Endothelial cell of umbilical vein (primary cell): ENCODE results near the gene KLHL24. TPM values are rescaled to one million over a fixed set of nuclear protein-coding genes. Genes with fewer than 3 reads are reported as not detected.

Experiments
- BruUV-seq: library from RNA; stranded (reverse); fragments of 400-500 nt; replicated peaks from 2 replicates; lab custom pipeline; 2021; lab: Mats Ljungman, UMichigan
- CTCF ChIA-PET: fragments of 300-600, 350-600 bp; sonication (Branson Sonifier 250); formaldehyde crosslinking; loops from one replicate; lab custom pipeline; 2021; ENCODE audit warnings: antibody characterized with exemption, inconsistent platforms; lab: Charles Lee
- POLR2A ChIA-PET: fragments of 300-600, 350-600 bp; sonication (Branson Sonifier 250); formaldehyde crosslinking; loops from one replicate; lab custom pipeline; 2021; ENCODE audit warnings: antibody characterized with exemption, inconsistent platforms; lab: Charles Lee
- DNase-seq: peaks from one replicate; pipeline ENCODE4 v3.0.0-alpha.2; 2011; ENCODE audit warnings: low read depth, low spot score
- FAIRE-seq: peaks from 2 replicates; lab custom pipeline; 2011; peaks lifted over from hg19 to GRCh38; lab: Jason Lieb, UNC
- H2AFZ ChIP-seq: 2 replicates; pipeline ENCODE4 v1.6.0; 2012; ENCODE audit warnings: low read depth, low read length, control low read depth, inconsistent platforms
- H3K27ac ChIP-seq: 2 replicates; pipeline ENCODE4 v1.5.1; 2011; ENCODE audit warnings: low read depth, mild to moderate bottlenecking, control low read depth, low read length, moderate library complexity; ENCODE audit not compliant: insufficient read depth
- H3K27me3 ChIP-seq, 2 experiments: 2 replicates each; pipeline versions ENCODE4 v1.6.0 to v1.6.1; 2011; ENCODE audit warnings: low read length in 2 of 2, mixed read lengths in 1 of 2; ENCODE audit not compliant: control insufficient read depth in 2 of 2, insufficient read depth in 2 of 2
- H3K36me3 ChIP-seq, 2 experiments: 2 replicates in 1 of 2; 3 replicates in 1 of 2; pipeline ENCODE4 v1.5.1; 2011; ENCODE audit warnings: low read length in 2 of 2, mild to moderate bottlenecking in 1 of 2, moderate library complexity in 1 of 2; ENCODE audit not compliant: control insufficient read depth in 2 of 2, insufficient read depth in 2 of 2; ENCODE audit errors: extremely low read depth in 1 of 2
- H3K4me1 ChIP-seq: 3 replicates; pipeline ENCODE4 v1.5.1; 2011; ENCODE audit warnings: mild to moderate bottlenecking, low read length; ENCODE audit not compliant: control insufficient read depth, insufficient read depth; ENCODE audit errors: extremely low read depth
- H3K4me2 ChIP-seq: 2 replicates; pipeline ENCODE4 v1.6.1; 2011; ENCODE audit warnings: low read length, control low read depth, mixed read lengths; ENCODE audit not compliant: insufficient read depth
- H3K4me3 ChIP-seq, 3 experiments: fragments of 200-600 bp in 1 of 3; sonication (generic), shearing (Covaris generic) in 1 of 3; replicated peaks in 1 of 3; 2 replicates each; pipeline ENCODE4 v1.5.1; 2011 to 2016; ENCODE audit warnings: control low read depth in 3 of 3, low read length in 3 of 3, mild to moderate bottlenecking in 2 of 3, inconsistent platforms in 1 of 3, low read depth in 1 of 3, moderate library complexity in 1 of 3; ENCODE audit not compliant: insufficient read depth in 1 of 3
- H3K79me2 ChIP-seq: 2 replicates; pipeline ENCODE4 v1.6.0; 2012; ENCODE audit warnings: low read length, inconsistent platforms; ENCODE audit not compliant: control insufficient read depth, insufficient read depth
- H3K9ac ChIP-seq: replicated peaks from 2 replicates; pipeline ENCODE3; 2011; ENCODE audit warnings: low read length, control low read depth; ENCODE audit not compliant: insufficient read depth; ENCODE audit errors: extremely low read depth
- H3K9me1 ChIP-seq: replicated peaks from 3 replicates; pipeline ENCODE4 v1.6.0; 2011; ENCODE audit warnings: mild to moderate bottlenecking, low read length; ENCODE audit not compliant: control insufficient read depth, insufficient read depth; ENCODE audit errors: extremely low read depth
- H3K9me3 ChIP-seq: replicated peaks from 2 replicates; pipeline ENCODE4 v1.5.1; 2012; ENCODE audit warnings: low read length, inconsistent platforms; ENCODE audit not compliant: control insufficient read depth, insufficient read depth
- H4K20me1 ChIP-seq: replicated peaks from 2 replicates; pipeline ENCODE3; 2011; ENCODE audit warnings: mild to moderate bottlenecking, low read length; ENCODE audit not compliant: control insufficient read depth, insufficient read depth; ENCODE audit errors: extremely low read depth
- CTCF ChIP-seq, 2 donors: IDR thresholded peaks; 1 replicate in 1 of 2; 2 replicates in 1 of 2; pipeline ENCODE4 v1.5.1; 2011; ENCODE audit warnings: low read length in 2 of 2, mild to moderate bottlenecking in 2 of 2, moderate library complexity in 2 of 2, control low read depth in 1 of 2, inconsistent platforms in 1 of 2, low read depth in 1 of 2; ENCODE audit not compliant: insufficient read depth in 1 of 2; ENCODE audit errors: extremely low read depth in 1 of 2
- EZH2 ChIP-seq: IDR thresholded peaks from 2 replicates; pipeline ENCODE4 v1.6.1; 2012; ENCODE audit warnings: borderline replicate concordance, low read depth, mild to moderate bottlenecking, moderate library complexity, low read length, inconsistent platforms; ENCODE audit not compliant: severe bottlenecking
- FOS ChIP-seq: IDR thresholded peaks from 2 replicates; pipeline ENCODE4 v1.6.1; 2011; ENCODE audit warnings: mild to moderate bottlenecking, low read length, moderate library complexity, borderline replicate concordance; ENCODE audit not compliant: insufficient read depth
- GATA2 ChIP-seq: IDR thresholded peaks from 2 replicates; pipeline ENCODE4 v1.7.0; 2011; ENCODE audit warnings: low read depth, mild to moderate bottlenecking, moderate library complexity, mixed read lengths, low read length; ENCODE audit not compliant: insufficient read length, insufficient read depth
- JUN ChIP-seq: IDR thresholded peaks from 2 replicates; pipeline ENCODE4 v1.6.1; 2011; ENCODE audit warnings: borderline replicate concordance, low read depth; ENCODE audit not compliant: insufficient read length, insufficient read depth
- MAX ChIP-seq: IDR thresholded peaks from 2 replicates; pipeline ENCODE4 v1.6.1; 2011; ENCODE audit not compliant: insufficient read depth, insufficient read length
- MYC ChIP-seq: IDR thresholded peaks from one replicate; pipeline ENCODE4 v1.6.1; 2011; ENCODE audit warnings: mild to moderate bottlenecking, low read depth, low read length
- POLR2A ChIP-seq: IDR thresholded peaks from 2 replicates; pipeline ENCODE4 v1.6.1; 2012; ENCODE audit warnings: low read depth, mild to moderate bottlenecking, control low read depth, low read length
- POLR2AphosphoS5 ChIP-seq: IDR thresholded peaks from 2 replicates; pipeline ENCODE4 v1.6.1; 2012; ENCODE audit warnings: low read depth, mild to moderate bottlenecking, control low read depth, low read length, moderate library complexity; ENCODE audit not compliant: insufficient read depth
- dilution Hi-C: fragments of 300-500 bp; cut with MboI; formaldehyde crosslinking; loops from one replicate; pipeline ENCODE4 v1.15.0; 2019; ENCODE audit warnings: low sequenced_read_pairs; ENCODE audit not compliant: extremely low pct_ligation_motif_present
- intact Hi-C: fragments of 100-400 bp; cut with micrococcal nuclease; formaldehyde crosslinking; loops from one replicate; pipeline ENCODE4 v1.10.0; 2022
- polyA plus RNA-seq, 4 experiments: library from polyadenylated mRNA; depleted of rRNA in 3 of 4; stranded (reverse) in 3 of 4; unstranded in 1 of 4; fragments of >200 nt; gene quantifications; 2 replicates each; pipeline versions ENCODE4 v1.2.1 to v1.2.3, GENCODE V29; 2011 to 2012; ENCODE audit warnings: missing spikeins in 1 of 4
- total RNA-seq: library from RNA; stranded (reverse); gene quantifications from 2 replicates; pipeline ENCODE4 v1.2.3, GENCODE V29; 2021

Gene KLHL24
- total and polyA plus RNA-seq, 2 donors (not counting 3 experiments of a cell fraction or from before 2014, with no cell fraction given): 14.0 to 46.2 TPM

- TSS peak; percentile 83 for BruUV-seq
- Histone ChIP-seq H3K9me1 (no peaks in the 10 kb centered on the region), H3K79me2 (peaks cover 45% of the 10 kb centered on the region), H3K9ac (peak overlapping the region; percentile 56), H3K27me3 (no peaks in the 10 kb centered on the region), H3K9me3 (no peaks in the 10 kb centered on the region), H3K36me3 (peaks cover 0 to 4% of the 10 kb centered on the region in 2 experiments), H4K20me1 (peaks cover 3% of the 10 kb centered on the region), H3K4me1 (peaks cover 15% of the 10 kb centered on the region), H2AFZ (peak overlapping the region; percentile 95), H3K4me2 (peak overlapping the region; percentile 83), H3K4me3 (peak overlapping the region in 2 of 3 experiments; percentile 76 to 86), H3K27ac (no peak overlapping the region)
- ChIA-PET CTCF (interaction anchor here (0.7 to 1.7 kb wide), 9 partner anchors 12 to 286 kb away, joined by 3 to 7 read pairs (median 4); no protein-coding TSS in a partner anchor), POLR2A (interaction anchor here (0.7 to 1.0 kb wide), 5 partner anchors 12 to 117 kb away, joined by 3 to 4 read pairs (median 3); no protein-coding TSS in a partner anchor)
- FAIRE-seq (no peak), DNase-seq (no peak)
- dilution Hi-C loops (no loop called here), intact Hi-C loops (loop anchor here (1.0 kb wide), 2 partner anchors 61 to 142 kb away; partner anchors contain the start of gene KLHL6)
- TF ChIP-seq EZH2 (no peak), MAX (no peak), JUN (no peak), CTCF (IDR thresholded peaks at IDR 0.05; ENCODE audit: extremely low read depth in 1 of 2, insufficient read depth in 1 of 2, low read depth in 1 of 2, low read length in 2 of 2) (no peak), POLR2A (no peak), FOS (no peak), MYC (no peak), GATA2 (no peak), POLR2AphosphoS5 (no peak)
These were observed 61.7 kb downstream of the KLHL24 start for GRCh38 chr3:183697123-183697609.
